Measurements from ENCODE around the gene SRRM1. TPM values are rescaled to one million over a fixed set of nuclear protein-coding genes. Genes with fewer than 3 reads are reported as not detected.

SRRM1 gene
- total and polyA plus RNA-seq, 2 of the 8 experiments (the other 6 are each of a cell fraction or from before 2014, with no cell fraction given): 77.1 to 255 TPM

DNA sequence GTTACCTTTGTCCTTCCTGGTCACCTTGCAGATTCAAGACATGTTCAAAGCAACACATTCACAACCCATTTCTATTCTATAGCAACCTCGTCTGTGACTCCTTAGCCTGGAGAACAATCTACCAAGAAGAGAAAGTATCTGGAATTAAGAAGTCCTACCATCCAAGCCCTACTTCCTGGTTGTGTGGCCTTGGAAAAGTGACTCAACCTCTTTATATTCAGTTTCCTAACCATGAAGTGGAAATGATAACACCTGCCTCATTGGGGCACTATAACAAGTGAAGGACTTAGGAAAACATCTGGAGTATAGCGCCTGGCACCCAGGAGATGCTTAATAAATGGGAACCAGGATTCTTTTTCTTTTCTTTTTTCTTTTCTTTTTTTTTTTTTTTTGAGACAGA is 36.5 kb upstream of the SRRM1 start:
- no peak overlapping the region for H3K4me3 ChIP-seq (ENCODE audit: extremely low read depth in 1 of 4, insufficient read depth in 2 of 4, low read depth in 3 of 4, low read length in 4 of 4)
- H4K20me1 ChIP-seq (replicated peaks in 1 of 2; ENCODE audit: control insufficient read depth in 1 of 2, insufficient read depth in 2 of 2, low read length in 2 of 2): no peaks in the 10 kb centered on the region
- H3K9me3 ChIP-seq (ENCODE audit: insufficient read depth in 2 of 2, low read depth in 1 of 2, low read length in 1 of 2): no peaks in the 10 kb centered on the region
- no peak overlapping the region for H4K91ac ChIP-seq (replicated peaks; ENCODE audit: insufficient read length, low read length)
- no peak overlapping the region for H3K4me2 ChIP-seq (ENCODE audit: insufficient read depth in 1 of 2, low read depth in 2 of 2, low read length in 2 of 2)
- no peak overlapping the region for H4K5ac ChIP-seq (ENCODE audit: insufficient read length, low read depth, low read length)
- no peak overlapping the region for H2BK20ac ChIP-seq (ENCODE audit: low read length)
- H3K4me1 ChIP-seq (replicated peaks in 1 of 4; ENCODE audit: control insufficient read depth in 3 of 4, insufficient read depth in 4 of 4, low read length in 3 of 4): no peaks in the 10 kb centered on the region
- DNase-seq (ENCODE audit: low read depth in 1 of 2, low spot score in 2 of 2) (no peak), FAIRE-seq (no peak)
- H4K8ac ChIP-seq (ENCODE audit: extremely low read depth, insufficient read depth, low read length): no peak overlapping the region
- H2BK5ac ChIP-seq (ENCODE audit: low read depth, low read length): no peak overlapping the region
- H3K4ac ChIP-seq (replicated peaks; ENCODE audit: insufficient read length, low read depth, low read length): no peak overlapping the region
- H2BK15ac ChIP-seq (ENCODE audit: low read length): no peak overlapping the region
- WGBS, 2 experiments (ENCODE audit: extremely low coverage in 1 of 2, insufficient coverage in 1 of 2, insufficient read length in 1 of 2, insufficient replicate concordance in 2 of 2, low coverage in 1 of 2, low lambda C conversion rate in 2 of 2, missing lambda C conversion rate in 1 of 2): 91% methylated on average over 2 of the region's 2 CpGs; no CpG with 5 or more reads in 1 of the 2 experiments
- H3K79me2 ChIP-seq (ENCODE audit: control insufficient read depth in 1 of 2, insufficient read depth in 2 of 2, low read length in 2 of 2): no peaks in the 10 kb centered on the region
- H3K9ac ChIP-seq (replicated peaks in 1 of 4; ENCODE audit: extremely low read depth in 1 of 4, low read depth in 3 of 4, low read length in 3 of 4): no peak overlapping the region
- no peak overlapping the region for H3K14ac ChIP-seq (ENCODE audit: insufficient read length)
- ChIA-PET CTCF (ENCODE audit: partially characterized antibody) (interaction anchor here (1.0 kb wide), 1 partner anchor 10 kb away, joined by 5 read pairs; no protein-coding TSS in a partner anchor), POLR2A (ENCODE audit: partially characterized antibody) (no interaction called here)
- H2AFZ ChIP-seq (ENCODE audit: low read length): no peak overlapping the region
- no peak overlapping the region for H3K27ac ChIP-seq (ENCODE audit: low read depth, low read length)
- H3K27me3 ChIP-seq (replicated peaks in 1 of 4; ENCODE audit: control insufficient read depth in 3 of 4, extremely low read depth in 1 of 4, insufficient read depth in 3 of 4, low read length in 3 of 4): no peaks in the 10 kb centered on the region
- H2AK5ac ChIP-seq (ENCODE audit: low read depth, low read length): no peak overlapping the region
- H2BK120ac ChIP-seq (replicated peaks; ENCODE audit: low read depth, low read length): no peak overlapping the region
- H3K36me3 ChIP-seq (ENCODE audit: control insufficient read depth in 2 of 4, insufficient read depth in 4 of 4, low read length in 3 of 4): no peaks in the 10 kb centered on the region
- no peak overlapping the region for H3K23ac ChIP-seq (ENCODE audit: insufficient read length)
- no peak overlapping the region for H3K18ac ChIP-seq (ENCODE audit: extremely low read depth, low read length)
- no peak overlapping the region for H2BK12ac ChIP-seq (ENCODE audit: low read depth, low read length)
- no peaks in the 10 kb centered on the region for H3K79me1 ChIP-seq (ENCODE audit: low read depth, low read length)
- no peak overlapping the region for H3K56ac ChIP-seq (replicated peaks; ENCODE audit: insufficient read length, low read depth, low read length)
- H3K23me2 ChIP-seq (ENCODE audit: low read depth, low read length): no peaks in the 10 kb centered on the region
- TF ChIP-seq SIN3A (conservative IDR thresholded peaks at IDR 0.05 in 1 of 2, IDR thresholded peaks at IDR 0.05 in 1 of 2; ENCODE audit: low read depth in 1 of 2, low read length in 2 of 2) (no peak), EGR1 (IDR thresholded peaks at IDR 0.05; ENCODE audit: borderline replicate concordance, low read depth, low read length) (no peak), CBX5 (IDR thresholded peaks at IDR 0.05; ENCODE audit: low read depth, low read length) (no peak), FOSL1 (IDR thresholded peaks at IDR 0.05; ENCODE audit: insufficient read depth, low read depth, low read length) (no peak), BCL11A (IDR thresholded peaks at IDR 0.05; ENCODE audit: low read depth in 2 of 2, low read length in 2 of 2) (no peak), SP2 (IDR thresholded peaks at IDR 0.05; ENCODE audit: low read length) (no peak), KDM4A (IDR thresholded peaks at IDR 0.05; ENCODE audit: low read depth, low read length, severe bottlenecking) (no peak), CBX8 (IDR thresholded peaks at IDR 0.05; ENCODE audit: borderline replicate concordance, low read depth, low read length) (no peak), HDAC2 (IDR thresholded peaks at IDR 0.05; ENCODE audit: borderline replicate concordance in 1 of 2, low read depth in 2 of 2, low read length in 2 of 2) (no peak), HDAC6 (IDR thresholded peaks at IDR 0.05; ENCODE audit: low read depth, low read length) (no peak), RAD21 (IDR thresholded peaks at IDR 0.05 in 1 of 2, conservative IDR thresholded peaks at IDR 0.05 in 1 of 2; ENCODE audit: low read depth in 2 of 2, low read length in 2 of 2) (no peak)
- TF ChIP-seq, protein P1, sequence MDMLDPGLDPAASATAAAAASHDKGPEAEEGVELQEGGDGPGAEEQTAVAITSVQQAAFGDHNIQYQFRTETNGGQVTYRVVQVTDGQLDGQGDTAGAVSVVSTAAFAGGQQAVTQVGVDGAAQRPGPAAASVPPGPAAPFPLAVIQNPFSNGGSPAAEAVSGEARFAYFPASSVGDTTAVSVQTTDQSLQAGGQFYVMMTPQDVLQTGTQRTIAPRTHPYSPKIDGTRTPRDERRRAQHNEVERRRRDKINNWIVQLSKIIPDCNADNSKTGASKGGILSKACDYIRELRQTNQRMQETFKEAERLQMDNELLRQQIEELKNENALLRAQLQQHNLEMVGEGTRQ (IDR thresholded peaks at IDR 0.05; ENCODE audit: low read length): no peak

All from H1 (cell line).